ENCODE measurements around the gene SART3.
"Not testable (repeated sequence)": the region's sequence is repeated elsewhere in the genome, so short reads cannot be mapped to it uniquely, and the experiment has no call there.

SART3 gene

DNA sequence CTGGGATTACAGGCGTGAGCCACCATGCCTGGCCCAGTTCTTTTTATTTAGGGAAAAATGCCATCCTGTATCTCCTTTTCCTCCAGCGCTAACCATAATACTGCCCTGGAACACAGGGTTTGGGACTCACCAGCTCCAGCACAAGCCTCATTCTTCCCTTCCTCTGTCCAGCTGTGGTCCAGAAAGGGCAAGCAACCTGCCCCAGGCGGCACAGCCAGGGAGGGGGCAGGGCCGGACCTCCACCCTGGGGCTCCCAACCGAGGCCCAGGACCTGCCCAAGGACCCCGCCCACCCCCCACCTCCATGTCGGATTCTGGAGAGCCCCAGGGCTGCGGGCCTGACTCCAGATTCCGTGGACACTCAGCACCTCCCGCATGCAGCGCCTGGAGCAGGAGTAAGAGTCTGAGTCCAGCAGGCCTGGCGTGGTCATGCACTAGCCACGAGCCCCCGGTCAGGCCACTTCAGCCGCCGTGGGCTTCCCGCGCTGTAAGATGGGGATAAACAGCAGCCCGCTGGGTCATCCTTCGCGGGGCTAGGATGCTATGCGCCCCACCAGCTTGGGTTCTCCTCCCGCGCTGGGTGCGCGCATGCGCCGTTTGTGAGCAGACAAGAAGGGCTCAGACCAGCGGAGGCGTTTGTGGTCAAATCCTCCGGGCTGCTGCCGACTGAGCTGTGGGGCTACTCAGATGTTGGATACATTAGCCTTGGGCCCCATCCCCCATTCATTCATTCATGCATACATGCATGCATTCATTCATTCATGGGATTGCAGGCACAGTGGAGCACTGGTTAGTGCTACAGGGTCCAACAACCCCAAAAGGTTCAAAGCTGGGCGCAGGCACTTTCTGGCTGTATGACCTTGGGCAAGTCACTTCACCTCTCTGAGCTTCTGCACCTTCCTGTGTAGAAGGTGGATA is 20.6 kb upstream of the SART3 start:
- no peak for DNase-seq (ENCODE audit: insufficient read length, low spot score)
- FAIRE-seq: no peak
- no peak for TF ChIP-seq POLR2A (IDR thresholded peaks at IDR 0.05; ENCODE audit: low read depth, low read length)

DNA sequence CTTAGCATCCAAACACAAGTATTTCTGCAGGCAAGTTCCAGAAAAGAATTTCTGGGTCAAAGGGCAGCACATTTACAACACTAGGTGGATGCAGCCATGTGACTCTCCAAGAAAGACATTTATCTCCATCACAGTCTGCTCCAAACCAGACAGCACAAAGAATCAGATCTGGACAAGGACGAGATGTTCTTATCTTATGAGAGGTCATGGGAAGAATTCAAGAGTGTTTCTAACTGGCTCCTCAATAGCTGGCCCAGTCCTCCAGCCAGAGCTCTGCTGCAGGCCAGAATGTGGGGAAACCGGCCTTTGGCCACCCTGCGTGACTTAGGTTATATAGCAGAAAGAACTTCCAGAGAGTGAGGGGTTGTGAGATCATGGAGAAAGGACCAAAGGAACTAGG is 19.6 kb upstream of the SART3 start:
- TF ChIP-seq POLR2A (IDR thresholded peaks at IDR 0.05; ENCODE audit: low read depth, low read length): no peak
- DNase-seq (ENCODE audit: insufficient read length, low spot score): no peak
- FAIRE-seq: no peak

DNA sequence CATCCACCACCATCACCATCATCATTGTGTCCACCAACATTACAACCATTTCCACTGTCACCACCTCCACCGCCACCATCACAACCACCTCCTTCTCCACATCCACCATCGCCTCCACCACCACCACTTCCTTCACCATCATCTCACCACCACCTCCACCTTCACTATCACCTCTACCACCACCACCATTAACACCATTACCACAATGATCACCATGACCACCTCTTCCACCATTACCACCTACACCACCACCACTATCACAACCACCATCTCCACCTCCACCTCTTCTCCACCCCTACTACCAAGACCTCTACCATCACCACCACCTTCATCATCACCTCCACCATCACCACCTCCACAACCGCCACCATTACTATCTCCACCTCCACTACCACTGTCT is 17.8 kb upstream of the SART3 start:
- no peak for FAIRE-seq
- TF ChIP-seq POLR2A (IDR thresholded peaks at IDR 0.05; ENCODE audit: low read depth, low read length): no peak
- no peak for DNase-seq (ENCODE audit: insufficient read length, low spot score)

DNA sequence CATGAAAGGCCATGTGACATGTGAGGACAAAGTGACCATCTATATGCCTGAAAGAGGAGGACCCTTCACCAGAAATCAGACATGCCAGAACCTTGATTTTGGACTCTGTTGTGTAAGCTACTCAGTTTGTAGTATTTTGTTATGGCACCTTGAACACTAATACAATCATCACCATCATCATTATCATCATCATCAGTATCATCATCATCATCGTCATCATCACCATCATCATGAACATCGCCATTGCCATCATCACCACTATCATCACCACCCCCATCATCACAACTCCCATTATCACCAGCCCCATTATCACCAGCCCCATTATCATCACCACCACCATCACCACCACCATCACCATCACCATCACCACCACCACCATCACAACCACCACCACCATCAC is 17.3 kb upstream of the SART3 start:
- no peak for FAIRE-seq
- no peak for TF ChIP-seq POLR2A (IDR thresholded peaks at IDR 0.05; ENCODE audit: low read depth, low read length)
- no peak for DNase-seq (ENCODE audit: insufficient read length, low spot score)

DNA sequence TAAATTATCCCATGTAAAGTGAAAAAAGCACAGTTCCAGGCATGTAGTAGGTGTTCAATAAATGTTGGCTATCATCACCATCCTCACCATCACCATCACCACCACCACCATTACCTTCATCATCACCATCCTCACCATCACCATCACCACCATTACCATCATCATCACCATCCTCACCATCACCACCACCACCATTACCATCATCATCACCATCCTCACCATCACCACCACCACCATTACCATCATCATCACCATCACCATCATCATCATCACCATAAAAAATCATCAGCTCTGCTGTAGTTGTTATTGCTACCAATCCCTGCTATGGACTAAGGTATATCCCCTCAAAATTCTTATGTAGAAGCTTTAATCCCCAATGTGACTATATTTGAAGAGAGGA is 16.5 kb upstream of the SART3 start:
- FAIRE-seq (no peak), DNase-seq (ENCODE audit: insufficient read length, low spot score) (no peak)
- TF ChIP-seq POLR2A (IDR thresholded peaks at IDR 0.05; ENCODE audit: low read depth, low read length): no peak

DNA sequence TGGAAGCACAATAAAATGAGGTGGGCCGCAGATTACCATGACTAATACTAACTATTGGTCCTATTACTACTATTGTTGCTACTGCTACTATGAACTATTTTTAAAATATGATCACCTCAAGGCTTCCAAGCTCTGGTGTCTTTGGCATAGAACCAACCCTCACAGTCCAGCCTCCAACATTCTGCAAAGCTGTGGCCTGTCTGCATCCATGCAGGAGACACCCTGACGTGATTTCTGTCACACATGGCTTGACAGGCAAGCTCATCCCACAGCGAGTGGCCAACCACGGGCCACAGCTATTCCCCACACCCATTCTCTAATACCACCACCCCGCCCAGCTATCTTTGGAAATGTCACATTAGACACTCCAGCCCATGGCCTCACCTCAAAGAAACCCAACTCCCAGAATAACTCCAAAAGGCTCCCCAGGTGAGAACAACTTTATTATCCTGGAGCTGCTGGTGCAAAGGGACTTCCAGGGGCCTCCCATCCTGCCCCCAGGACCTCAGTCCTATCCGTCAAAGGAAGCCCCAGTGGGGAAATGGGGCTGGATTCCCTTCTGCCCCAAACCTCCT is 15.8 kb upstream of the SART3 start:
- no peak for DNase-seq (ENCODE audit: insufficient read length, low spot score)
- no peak for TF ChIP-seq POLR2A (IDR thresholded peaks at IDR 0.05; ENCODE audit: low read depth, low read length)
- FAIRE-seq: no peak

DNA sequence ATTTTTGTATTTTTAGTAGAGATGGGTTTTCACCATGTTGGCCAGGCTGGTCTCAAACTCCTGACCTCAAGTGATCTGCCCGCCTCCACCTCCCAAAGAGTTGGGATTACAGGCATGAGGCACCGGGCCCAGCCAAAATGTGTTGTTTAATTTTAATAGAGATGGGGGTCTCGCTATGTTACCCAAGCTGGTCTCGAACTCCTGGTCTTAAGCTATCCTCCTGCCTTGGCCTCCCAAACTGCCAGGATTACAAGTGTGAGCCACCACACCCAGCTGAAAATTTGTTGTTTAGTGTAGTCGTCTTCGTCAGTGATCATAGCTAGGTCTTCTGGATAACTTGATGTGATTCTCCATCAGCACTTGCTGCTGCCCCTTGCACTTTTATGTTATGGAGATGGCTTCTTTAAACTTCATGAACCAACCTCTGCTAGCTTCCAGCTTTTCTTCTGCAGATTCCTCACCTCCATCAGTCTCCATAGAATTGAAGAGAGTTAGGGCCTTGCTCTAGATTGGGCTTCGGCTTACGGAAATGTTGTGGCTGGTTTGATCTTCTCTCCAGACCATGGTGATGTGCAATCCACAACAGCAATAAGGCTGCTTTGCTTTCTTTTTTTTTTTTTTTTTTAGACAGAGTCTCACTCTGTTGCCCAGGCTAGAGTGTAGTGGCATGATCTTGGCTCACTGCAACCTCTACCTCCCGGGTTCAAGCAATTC is 14.4 kb upstream of the SART3 start:
- DNase-seq (ENCODE audit: insufficient read length, low spot score) (no peak), FAIRE-seq (no peak)
- TF ChIP-seq POLR2A (IDR thresholded peaks at IDR 0.05; ENCODE audit: low read depth, low read length): no peak

DNA sequence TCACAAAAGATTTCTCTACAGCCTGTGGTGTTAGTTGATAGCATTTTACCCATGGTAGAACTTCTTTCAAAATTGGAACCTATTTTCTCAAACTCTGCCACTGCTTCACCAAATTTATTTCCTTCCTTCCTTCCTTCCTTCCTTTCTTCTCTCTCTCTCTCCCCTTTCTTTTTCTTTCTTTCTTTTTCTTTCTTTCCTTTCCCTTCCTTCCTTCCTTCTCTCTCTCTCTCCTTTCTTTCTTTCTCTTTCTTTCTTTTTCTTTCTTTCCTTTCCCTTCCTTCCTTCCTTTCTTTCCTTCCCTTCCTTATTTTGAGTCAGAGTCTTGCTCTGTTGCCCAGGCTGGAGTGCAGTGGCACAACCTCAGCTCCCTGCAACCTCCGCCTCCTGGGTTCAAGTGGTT is 13.3 kb upstream of the SART3 start:
- not testable (repeated sequence) for DNase-seq (ENCODE audit: insufficient read length, low spot score); FAIRE-seq

DNA sequence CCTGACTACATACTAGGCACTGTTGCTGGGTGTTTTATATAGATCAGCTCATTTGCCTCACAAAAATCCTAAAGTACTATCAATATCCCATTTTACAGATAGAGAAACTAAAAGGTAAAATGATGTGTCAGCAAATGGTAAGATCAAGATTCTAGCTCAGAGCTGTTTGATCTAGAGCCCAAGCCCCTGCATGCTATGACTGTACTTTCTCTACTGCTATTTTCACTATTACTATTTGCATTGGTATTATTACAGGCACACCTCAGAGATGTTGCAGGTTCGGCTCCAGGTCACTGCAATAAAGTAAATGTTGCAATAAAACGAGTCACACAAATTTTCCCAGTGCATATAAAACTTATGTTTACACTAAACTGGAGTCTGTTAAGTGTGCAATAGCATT is 12.3 kb upstream of the SART3 start:
- no peak for TF ChIP-seq POLR2A (IDR thresholded peaks at IDR 0.05; ENCODE audit: low read depth, low read length)
- FAIRE-seq: no peak
- no peak for DNase-seq (ENCODE audit: insufficient read length, low spot score)

DNA sequence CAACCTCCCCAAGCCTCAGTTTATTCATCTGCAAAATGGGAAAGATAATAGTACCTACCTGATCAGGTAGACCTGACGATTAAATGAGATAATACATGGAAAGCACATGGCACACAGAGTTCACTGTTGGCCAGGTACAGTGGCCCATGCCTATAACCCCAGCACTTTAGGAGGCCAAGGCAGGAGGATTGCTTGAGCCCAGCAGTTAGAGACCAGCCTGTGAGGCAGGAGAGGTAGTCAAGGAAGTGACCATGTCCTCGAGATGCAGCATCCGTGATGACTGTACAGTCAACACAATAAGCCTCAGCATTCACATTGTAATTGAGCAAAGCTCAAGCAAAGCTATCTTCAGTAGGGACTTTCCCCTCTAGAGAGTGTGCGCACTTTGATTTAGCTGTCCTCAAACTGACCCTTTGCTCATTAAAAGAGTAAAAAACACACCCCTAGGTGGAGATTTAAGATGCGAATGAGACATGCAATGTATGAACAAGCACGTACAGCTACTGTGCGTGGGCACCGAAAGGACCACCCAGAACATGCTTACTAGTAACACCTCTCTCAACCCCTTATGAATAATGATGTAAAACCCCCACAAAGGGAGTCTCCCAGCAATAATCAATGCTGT is 11.3 kb upstream of the SART3 start:
- TF ChIP-seq POLR2A (IDR thresholded peaks at IDR 0.05; ENCODE audit: low read depth, low read length): no peak
- no peak for FAIRE-seq
- no peak for DNase-seq (ENCODE audit: insufficient read length, low spot score)

DNA sequence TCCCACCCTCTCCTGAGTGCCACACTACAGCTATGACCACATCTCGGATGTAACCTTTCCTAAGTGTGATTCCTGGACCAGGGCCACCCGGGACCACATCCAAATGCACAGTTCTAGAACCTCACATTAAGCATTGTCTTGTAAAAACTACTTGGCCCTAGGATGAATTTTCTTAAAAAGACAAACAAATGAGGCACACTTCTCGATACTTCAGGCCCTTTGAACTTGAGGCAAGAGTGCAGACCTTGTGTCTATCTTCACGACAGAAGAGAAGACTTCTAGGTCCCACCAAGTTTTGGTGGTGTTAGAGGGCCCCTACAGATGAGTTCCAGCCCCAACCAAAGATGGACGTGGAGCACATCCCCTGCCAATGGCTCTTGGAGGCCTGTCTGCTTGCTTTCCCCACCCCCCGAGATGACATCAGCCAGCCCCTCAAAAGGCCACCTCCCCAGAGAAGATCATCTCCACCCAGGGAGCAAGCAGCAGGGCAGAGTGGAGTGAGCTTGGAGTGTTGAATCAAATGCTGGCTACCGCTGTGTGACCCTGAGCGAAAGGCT is 10.7 kb upstream of the SART3 start:
- DNase-seq (ENCODE audit: insufficient read length, low spot score) (no peak), FAIRE-seq (no peak)
- no peak for TF ChIP-seq POLR2A (IDR thresholded peaks at IDR 0.05; ENCODE audit: low read depth, low read length)

DNA sequence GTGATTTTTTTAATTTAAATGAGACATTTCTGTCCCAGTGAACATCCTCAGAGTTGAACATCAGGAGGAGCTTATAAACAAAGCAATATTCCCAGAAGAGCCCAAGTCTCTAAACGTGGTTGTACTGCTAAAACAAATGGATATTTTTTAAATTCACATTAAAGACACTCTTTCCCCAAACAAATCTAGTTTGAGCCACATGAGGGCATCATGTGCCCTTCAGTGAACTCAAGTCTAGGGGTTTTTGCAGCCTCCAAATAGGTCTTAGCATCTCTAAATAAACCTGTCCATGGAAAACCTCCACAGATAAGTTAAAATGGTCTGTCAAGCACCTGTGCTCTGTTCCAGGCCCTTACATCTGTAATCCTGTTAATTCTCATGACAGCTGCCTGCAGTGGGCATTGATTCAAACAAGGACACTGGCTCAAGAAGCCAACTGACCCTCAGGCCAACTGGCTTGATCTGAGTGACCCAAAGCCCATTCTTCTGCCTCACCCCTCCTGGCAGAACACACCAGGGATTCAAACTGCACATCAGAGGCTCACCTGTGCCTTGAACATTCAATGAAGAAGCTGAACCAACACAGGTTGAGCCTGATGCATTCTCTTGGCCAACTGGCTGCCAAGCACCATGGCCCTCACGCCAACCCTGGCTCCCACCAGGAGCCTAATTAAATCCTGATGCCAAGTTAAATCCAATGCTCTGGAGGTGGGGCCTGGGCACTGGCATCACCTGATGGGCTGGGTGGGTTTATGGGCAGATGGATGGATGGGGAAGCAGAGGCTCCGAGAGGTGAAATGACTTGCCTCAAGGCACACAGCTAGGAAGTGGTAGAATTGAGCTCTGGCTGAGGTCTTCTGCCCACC is 10.0 kb upstream of the SART3 start:
- no peak for TF ChIP-seq POLR2A (IDR thresholded peaks at IDR 0.05; ENCODE audit: low read depth, low read length)
- FAIRE-seq: no peak

More for the DNA sequence above, 10.0 kb upstream of the SART3 start:
- DNase-seq (ENCODE audit: insufficient read length, low spot score): no peak
